ENCODE measurements around the gene DDX47. TPM values are rescaled to one million over a fixed set of nuclear protein-coding genes. Genes with fewer than 3 reads are reported as not detected.

Gene DDX47
- total and polyA plus RNA-seq, 9 of the 15 experiments (the other 6 are each of a cell fraction or from before 2014, with no cell fraction given), result 39.4 to 186 (median 64.4) TPM

- FAIRE-seq (no peak), DNase-seq (ENCODE audit: extremely low read depth in 1 of 4, low spot score in 3 of 4) (peak in 2 of 4 experiments; percentile 15 to 17), ATAC-seq (peak; percentile 32)
- Histone ChIP-seq H3K4me2 (ENCODE audit: insufficient read depth, low read length) (peak overlapping the region; percentile 84; the same call in 1 of the 2 replicates), H3K27ac (ENCODE audit: extremely low read depth, low read depth, low read length) (no peak overlapping the region), H2AFZ (ENCODE audit: low read depth, low read length) (peak overlapping the region; percentile 78), H3K4me3 (no peak overlapping the region), H3K27me3 (ENCODE audit: control insufficient read depth in 2 of 2, insufficient read depth in 2 of 2, low read length in 2 of 2) (no peaks in the 10 kb centered on the region), H3K36me3 (ENCODE audit: control insufficient read depth, insufficient read depth, low read length) (peaks cover 29% of the 10 kb centered on the region; the same call in 2 of the 3 replicates), H3K9me3 (replicated peaks; ENCODE audit: control insufficient read depth, insufficient read depth, low read depth, low read length) (no peaks in the 10 kb centered on the region), H3K9ac (ENCODE audit: insufficient read depth in 1 of 2, low read depth in 2 of 2, low read length in 2 of 2) (no peak overlapping the region), H3K9me1 (ENCODE audit: control insufficient read depth, insufficient read depth, low read length) (no peaks in the 10 kb centered on the region), H3K4me1 (replicated peaks in 1 of 2; ENCODE audit: control insufficient read depth in 2 of 2, insufficient read depth in 2 of 2, low read length in 2 of 2) (peaks cover 11 to 16% of the 10 kb centered on the region in 2 experiments; a peak in 4 of 5 replicates), H4K20me1 (replicated peaks; ENCODE audit: control insufficient read depth, insufficient read depth, low read length) (no peaks in the 10 kb centered on the region), H3K79me2 (ENCODE audit: control insufficient read depth, insufficient read depth, low read length) (peaks cover 45% of the 10 kb centered on the region)
- intact Hi-C loops (cut with micrococcal nuclease) (loop anchor here (1.0 kb wide), 1 partner anchor 24 kb away; no protein-coding TSS in a partner anchor), in situ Hi-C loops (cut with MboI) (no loop called here)
- POLR2A ChIA-PET, result no interaction called here
- TF ChIP-seq PRDM10 (IDR thresholded peaks at IDR 0.05; ENCODE audit: partially characterized antibody) (peak; percentile 24), SETDB1 (IDR thresholded peaks at IDR 0.05; ENCODE audit: low read length) (no peak), RNF219 (CRISPR knock-in tag; IDR thresholded peaks at IDR 0.05) (no peak), MAZ (CRISPR knock-in tag; conservative IDR thresholded peaks at IDR 0.05 in 1 of 2, IDR thresholded peaks at IDR 0.05 in 1 of 2) (no peak)
- CTCF ChIA-PET (ENCODE audit: low intra/inter-chr PET ratio), result no interaction called here
- WGBS (ENCODE audit: insufficient coverage, low coverage, missing lambda C conversion rate), result 53% methylated on average over 12 of the region's 14 CpGs
- BruUV-seq (replicated peaks), result no TSS peak
These were observed 477 bp upstream of the DDX47 start for GRCh38 chr12:12812618-12813119.
